ENCODE data around the gene PHC2.
A peak's percentile ranks its signal among the peaks of the same experiment; 100 is the strongest.

PHC2 gene

DNA sequence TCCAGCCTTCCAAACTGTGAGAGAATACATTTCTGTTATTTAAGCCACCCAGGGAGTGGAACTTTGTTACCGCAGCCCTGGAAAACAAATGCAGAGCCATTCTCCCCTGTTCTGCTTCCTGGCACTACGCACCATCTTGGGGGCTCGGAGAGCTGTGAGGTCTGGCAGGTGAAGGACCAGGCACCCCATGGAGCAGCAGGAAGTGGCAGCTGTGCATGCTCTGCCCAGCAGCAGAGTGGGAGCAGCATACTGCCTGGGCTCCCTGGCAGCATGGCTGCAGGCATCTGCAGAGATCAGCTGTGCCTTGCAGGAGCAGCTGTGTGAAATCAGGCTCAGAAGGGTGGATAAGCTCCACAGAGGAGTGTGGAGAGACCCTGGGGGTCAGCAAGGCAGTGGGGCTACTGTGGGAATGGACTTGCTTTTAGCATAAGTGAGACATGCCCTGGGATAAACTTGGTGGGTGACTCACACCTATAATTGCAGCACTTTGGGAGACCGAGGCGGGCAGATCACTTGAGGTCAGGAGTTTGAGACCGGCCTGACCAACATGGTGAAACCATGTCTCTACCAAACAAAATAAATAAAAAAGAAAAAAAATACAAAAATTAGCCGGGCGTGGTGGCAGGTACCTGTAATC is 23.9 kb upstream of the PHC2 start:
- DNase-seq, result no peak

DNA sequence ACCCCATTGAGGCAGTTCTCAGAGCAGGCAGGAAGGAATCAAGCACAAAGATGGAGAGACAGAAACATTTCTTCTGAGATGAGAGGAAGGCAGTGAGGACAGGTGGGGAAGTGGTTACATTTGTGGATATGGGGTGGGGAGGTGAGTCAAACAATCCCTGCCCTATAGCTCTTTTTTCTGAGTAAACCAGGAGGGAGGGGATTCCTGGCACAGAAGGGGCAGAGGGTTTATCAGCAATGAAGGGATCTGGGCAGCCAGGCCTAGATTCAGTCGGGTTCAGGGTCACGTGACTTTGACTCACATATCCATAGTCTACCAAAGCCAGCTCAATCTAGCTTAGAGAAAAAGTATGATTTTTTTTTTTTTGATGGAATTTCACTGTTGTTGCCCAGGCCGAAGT is 15.7 kb upstream of the PHC2 start:
- no peak for DNase-seq

DNA sequence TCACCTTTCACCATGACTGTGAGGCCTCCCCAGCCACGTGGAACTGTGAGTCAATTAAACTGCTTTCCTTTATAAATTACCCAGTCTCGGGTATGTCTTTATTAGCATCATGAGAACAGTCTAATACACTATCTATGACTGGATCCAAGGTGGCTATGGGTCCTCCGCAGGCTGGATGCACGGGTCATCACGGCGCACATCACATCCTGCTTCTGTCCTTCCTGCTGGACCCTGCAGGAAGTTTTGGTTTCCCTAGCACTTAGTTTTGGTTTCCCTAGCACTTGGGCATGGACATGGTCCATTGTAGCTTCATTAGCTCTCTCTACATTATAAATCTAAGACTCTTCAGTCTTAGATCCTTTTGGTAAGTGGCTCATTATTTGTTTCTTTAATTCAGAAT is 14.2 kb upstream of the PHC2 start:
- no peak for DNase-seq

- DNase-seq, result no peak
Observed at GRCh38 chr1:33443705-33444180, 12.8 kb upstream of the PHC2 start.

DNA sequence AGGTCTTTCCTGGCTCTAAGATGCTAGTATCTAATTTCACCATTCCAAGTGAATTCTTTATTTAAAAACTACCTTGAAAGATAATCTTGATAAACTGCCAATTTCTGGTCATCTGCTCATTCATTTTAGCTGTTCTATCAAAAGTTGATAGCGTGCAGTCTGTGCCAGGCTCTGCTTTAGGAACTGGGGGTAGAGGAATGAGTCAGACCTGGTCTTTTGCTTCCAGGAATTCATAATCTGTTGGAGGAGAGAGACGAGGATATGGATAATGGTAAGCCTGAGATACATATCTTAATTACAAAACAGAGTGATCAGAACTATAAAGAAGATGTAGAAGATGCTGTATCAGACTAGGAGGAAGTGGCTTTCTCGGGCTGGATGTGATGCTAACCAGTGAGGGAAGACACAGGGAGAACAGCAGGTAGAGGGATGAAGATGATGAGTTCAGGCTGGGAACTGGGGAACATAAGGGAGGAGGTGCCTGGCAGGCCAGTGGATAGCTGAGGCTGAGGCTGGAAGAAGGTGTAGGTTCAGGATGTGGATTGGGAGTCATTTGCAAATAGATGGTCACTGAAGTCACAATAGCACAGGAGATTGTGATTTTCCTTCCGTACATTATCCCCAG is 12.3 kb upstream of the PHC2 start:
- DNase-seq, result no peak

GRCh38 chr1:33442141-33442540 is 11.2 kb upstream of the PHC2 start:
- DNase-seq, result no peak

DNA sequence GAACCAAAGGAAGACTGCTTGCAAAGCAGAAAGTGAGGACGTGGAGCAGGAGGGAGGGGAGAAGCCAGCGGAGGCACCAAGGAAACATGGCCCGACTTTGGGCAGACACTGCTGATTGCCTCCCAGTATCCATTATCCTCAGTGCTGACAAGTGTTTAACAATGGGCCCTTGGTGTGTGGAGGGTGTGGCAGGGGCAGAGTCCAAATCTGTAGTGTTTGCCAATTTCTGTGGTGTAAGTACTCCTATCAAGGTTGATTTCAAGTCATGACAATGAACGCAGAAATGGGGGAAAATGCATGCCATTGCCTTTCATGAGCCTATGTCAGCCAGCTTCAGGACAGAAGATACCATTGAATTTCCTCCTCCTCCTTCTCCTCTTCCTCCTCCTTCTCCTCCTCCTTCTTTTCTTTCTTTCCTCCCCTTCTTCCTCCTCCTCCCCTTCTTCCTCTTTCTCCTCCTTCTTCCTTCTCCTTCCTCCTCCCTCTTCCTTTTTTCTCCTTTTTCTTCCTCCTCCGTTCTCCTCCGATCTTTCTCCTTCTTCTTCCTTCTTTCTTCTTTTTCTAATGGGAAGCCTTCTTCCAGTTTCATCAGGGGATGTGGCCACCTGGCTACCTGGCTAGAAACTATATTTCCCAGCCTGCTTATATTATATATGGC is 10.3 kb upstream of the PHC2 start:
- DNase-seq, result no peak

GRCh38 chr1:33439662-33440061 is 8.8 kb upstream of the PHC2 start:
- no peak for DNase-seq

GRCh38 chr1:33438364-33439160 is 7.7 kb upstream of the PHC2 start:
- DNase-seq, result no peak

GRCh38 chr1:33436557-33437285 is 5.8 kb upstream of the PHC2 start:
- DNase-seq, result no peak

GRCh38 chr1:33435096-33435820 is 4.4 kb upstream of the PHC2 start:
- DNase-seq, result no peak

DNA sequence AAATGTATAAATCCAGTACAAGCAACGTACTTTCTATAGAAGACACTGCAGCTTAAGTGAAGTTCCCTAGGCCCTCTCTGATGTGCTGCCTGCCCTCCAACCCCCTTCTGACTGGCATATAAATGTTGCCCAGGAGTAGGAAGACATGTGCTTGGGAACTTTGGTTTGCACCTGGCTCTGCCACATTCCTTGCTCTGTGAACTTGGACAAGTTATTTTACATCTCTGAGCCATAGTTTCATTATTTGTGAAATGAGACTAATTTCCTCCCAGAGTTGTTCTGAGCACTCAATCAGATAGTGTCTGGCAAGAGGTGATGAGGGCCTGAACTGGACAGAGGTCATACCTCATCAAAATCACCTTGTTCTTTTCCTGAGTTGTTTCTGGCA is 3.5 kb upstream of the PHC2 start:
- no peak for DNase-seq

DNA sequence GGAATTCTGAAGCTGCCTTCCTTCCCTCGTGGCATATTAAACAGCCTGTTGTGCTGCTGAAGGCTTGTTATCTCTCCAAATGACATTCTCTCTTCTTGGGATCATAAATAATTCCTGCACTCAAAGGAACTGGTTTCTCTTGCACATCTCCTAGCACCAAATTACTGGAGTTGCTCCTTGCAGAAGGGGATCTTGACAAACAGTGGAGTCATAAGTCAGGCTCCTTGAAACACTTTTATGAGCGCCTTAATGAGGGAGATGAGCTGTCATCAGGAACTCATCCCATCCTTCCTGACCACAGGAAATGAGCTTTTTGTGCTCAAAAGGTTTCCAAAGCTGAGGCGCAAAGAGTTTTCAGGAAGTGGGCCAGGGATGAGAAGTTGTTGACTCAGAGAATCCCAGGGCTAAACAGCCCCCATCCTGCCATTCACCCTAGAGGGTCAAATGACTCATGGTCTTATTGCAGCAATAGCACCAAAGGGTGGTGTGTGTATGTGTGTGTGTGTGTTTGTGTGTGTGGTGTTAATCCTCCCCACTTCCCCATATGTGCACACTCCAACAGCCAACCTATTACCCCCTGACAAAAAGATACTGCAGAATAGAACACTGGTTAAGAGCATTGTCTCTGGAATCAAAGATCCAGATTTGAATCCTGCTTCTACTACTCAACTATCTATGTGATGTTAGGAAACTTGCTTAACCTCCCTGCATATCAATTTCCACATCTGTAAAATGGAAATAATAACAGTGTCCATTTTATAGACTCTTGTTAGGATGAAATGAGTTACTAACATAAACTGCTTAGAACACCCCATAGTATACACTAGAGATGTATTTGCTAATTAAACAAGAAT is 2.8 kb upstream of the PHC2 start:
- DNase-seq, result no peak

- peak; percentile 23 to 42 for DNase-seq
Observed at GRCh38 chr1:33429856-33430691, 821 bp downstream of the PHC2 start.

GRCh38 chr1:33429332-33429731 is 1.6 kb downstream of the PHC2 start:
- no peak for DNase-seq

DNA sequence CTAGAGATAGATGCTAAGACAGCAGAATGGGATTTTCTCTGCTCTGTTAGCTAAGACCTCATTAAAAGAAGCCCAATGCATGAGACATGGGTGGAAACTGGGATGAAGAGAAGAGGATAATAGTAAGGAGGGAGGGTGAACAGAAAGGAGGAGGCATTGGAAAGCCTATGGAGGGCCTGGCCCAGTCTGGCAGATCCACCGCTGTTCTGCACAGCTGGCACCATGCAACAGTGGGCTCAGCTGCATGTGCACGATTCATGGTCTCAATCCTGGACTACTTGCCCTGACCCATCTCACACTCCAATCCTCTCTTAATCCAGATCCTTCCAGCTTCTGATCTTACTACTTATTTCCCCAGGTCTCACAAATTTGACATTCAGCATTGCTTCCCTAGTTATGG is 2.2 kb downstream of the PHC2 start:
- no peak for DNase-seq

DNA sequence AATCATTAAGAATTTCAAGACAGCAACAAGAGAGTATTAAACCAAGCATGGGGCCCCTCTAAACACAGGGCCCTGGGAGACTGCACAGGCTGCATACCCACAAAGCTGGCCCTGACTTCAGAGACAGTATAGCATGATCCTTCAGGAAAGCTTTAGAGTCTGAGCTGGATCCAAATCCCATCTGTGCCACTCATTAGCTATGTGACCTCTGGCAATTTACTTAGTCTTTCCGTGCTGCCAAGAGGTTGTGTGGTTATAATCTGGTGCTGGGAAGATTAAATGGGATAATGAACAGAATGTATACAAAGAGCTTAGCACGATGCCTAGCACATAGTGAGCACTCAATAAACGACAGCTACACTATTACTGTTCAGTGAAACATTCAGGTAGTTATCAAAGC is 4.0 kb downstream of the PHC2 start:
- DNase-seq, result no peak

- no peak for DNase-seq
Observed at GRCh38 chr1:33425900-33426299, 5.0 kb downstream of the PHC2 start.

- no peak for DNase-seq
Observed at GRCh38 chr1:33424610-33425009, 6.3 kb downstream of the PHC2 start.

DNA sequence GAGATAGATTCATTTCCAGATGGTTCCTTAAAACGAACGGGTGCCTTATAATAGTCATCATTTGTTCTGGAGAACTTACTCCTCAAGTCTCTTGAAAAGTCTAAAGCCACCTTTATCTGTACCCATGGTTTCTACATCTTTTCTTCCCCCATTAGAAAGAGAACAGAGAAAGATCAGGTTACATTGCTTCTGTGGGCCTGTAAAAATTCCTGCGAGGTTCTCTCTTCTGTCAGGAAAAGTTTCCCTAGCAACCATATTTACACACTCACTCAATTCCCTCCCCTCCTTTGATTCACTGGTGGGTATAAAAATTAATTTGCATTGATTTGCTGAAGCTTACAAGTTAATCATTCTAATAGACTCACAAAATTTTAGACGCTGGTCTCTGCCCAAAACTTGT is 6.7 kb downstream of the PHC2 start:
- no peak for DNase-seq
